RKO (cell line): ENCODE results near the gene NPAT.
"Not testable (repeated sequence)": the region's sequence is repeated elsewhere in the genome, so short reads cannot be mapped to it uniquely, and the experiment has no call there.

Experiments
- DNase-seq: peaks from one replicate; pipeline ENCODE4 v3.0.0-alpha.2; 2016; ENCODE audit warnings: low spot score

The NPAT gene

DNA sequence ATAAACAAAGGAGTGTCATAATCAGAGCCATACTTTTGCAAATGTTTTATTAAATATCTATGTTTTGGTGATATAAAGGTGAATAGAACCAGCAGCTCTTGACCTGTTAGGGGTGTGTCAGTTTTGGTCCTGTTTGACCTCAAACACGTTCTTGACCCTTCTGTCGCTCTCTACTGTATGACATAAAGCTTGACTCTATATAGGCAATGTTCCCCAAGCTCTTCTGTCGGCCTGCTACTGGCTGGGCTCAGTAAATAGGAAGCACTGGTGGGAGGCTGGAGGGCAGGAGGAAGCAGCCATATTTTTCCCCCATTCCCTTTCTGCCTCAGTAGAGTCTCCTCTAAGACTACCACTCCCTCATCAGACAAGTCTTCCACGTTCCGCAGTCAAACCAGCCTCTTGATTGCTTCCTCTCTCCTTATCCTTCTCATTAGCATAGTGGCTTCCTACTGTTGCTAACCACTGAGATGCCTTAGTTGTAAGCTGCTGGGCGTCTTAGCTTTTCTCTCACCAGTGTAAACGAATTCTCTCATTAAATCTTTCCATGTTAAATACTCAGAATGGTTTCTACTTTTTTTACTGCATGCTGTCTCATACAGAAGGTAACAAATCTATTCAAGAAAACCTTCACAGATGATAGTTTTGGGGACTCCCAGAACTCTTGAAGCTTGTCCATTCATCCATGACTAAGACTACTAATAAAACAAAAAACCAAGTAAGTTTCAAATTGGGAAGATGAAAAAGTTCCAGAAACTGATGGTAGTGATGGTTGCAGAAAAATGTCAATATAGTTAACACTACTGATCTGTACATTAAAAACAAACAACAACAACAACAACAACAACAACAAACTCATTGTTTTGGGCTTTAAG lies 3.3 kb downstream of the NPAT start:
- DNase-seq: no peak

DNA sequence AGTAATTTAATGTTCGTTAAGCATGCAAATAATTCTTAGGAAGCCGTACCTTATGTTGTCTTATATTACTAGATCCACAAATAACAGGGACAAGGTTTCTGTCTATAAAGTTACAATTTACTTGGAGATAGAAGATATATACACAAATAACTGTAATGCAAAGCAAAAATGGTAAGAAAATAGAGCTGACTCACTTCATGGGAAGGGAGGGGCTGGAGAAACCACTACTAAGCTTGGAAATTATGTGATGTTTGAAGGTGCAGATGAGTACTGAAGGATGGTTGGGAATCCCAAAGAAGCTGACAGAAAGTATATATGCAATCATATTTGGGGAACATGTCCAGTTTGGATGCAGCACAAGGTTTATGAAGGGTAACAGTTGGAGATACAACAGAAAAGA lies 4.0 kb downstream of the NPAT start:
- DNase-seq: no peak

DNA sequence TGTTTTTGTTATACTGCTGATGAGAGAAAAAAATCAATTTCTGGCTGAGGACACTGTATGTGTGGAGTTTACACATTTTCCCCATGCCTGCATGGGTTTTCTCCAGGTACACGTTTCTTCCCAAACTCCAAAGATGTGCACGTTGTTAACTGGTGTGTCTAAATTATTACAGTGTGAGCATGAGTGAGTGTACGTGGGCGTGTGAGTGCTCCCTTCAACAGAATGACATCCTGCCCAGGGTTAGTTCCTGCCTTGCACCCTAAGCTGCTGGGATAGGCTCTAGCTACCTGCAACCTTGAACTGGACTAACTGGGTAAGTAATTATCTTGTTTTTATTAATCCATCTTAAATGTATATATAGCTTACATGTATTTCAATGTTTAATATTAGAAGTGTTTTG lies 5.5 kb downstream of the NPAT start:
- no peak for DNase-seq

DNA sequence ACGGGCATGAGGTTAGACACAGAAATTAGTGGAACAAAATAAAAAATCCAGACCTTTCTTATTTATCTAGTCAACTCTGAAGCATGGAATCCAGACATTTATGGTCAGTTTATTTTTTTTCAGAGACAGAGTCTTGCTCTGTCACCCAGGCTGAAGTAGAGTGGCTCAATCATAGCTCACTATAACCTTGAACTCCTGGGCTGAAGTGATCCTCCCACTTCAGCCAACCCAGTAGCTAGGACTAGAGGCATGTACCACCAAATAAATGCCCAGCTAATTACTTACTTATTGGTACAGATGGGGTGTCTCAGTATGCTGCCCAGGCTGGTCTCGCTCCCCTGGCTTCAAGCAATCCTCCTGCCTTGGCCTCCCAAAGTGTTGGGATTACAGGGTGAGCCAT lies 8.7 kb downstream of the NPAT start:
- DNase-seq: no peak

DNA sequence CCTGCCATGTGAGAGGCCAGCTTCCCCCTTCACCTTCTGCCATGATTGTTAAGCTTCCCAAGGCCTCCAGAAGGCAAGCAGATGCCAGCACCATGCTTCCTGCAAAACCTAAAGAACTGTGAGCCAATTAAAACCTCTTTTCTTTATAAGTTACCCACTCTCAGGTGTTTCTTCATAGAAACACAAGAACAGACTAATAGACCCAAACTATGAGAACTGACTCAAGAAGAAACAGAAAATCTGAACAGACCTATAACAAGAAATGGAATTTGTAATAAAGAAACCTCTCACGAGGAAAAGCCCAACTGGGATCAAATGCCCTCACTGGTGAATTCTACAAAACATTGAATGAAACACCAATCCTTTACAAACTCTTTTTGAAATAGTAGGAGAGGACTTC lies 12.0 kb downstream of the NPAT start:
- no peak for DNase-seq

DNA sequence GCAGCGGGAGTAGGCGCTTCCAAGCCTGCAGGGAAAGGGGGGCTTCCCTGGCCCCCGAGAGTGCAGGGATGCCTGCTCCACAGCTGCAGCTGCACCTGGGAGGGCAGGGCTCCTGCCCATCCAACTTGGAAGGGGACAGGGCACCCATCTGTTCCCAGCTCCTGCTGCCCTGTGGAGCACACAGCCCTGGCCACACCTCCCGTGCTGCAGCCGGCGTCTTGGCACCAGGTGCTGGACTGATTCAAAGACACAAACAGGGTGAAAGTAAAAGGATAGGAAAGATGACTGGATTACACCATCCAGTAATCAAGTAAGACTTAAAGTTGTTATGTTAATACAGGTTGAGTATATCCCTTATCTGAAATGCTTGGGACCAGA lies 14.8 kb downstream of the NPAT start:
- DNase-seq: no peak

DNA sequence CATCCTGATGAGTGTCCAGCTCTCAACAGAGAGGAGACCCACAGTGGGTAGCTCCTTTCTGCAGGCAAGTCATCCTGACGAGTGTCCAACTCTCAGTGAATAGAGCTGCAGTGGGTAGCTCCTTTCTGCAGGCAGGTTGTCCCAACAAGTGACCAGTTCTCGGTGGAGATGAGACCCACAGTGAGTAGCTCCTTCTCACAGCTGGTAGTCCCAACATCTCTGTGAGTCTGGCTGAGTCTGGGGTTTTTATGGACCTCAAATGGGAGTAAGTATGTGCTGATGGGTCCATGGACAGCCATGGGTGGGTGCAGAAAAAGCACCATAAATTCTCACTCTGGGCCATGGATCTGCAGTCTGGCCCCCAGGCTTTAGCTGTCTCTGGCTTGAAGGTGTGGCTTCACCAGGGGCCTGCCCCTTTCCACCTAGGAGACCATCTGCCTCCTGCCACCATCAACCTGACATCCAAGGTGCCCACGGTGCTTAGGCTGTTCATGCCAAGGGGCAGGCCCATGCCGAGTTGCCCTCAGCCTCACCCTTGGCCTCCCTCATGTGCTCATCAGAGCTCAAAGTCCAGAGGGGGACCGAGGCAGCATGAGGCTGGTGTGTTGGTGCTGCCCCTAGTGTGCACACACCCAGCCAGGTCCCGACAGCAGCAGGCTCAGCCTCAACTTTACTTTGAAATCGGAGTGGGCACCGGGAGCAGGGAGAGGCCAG lies 15.3 kb downstream of the NPAT start:
- DNase-seq: no peak

DNA sequence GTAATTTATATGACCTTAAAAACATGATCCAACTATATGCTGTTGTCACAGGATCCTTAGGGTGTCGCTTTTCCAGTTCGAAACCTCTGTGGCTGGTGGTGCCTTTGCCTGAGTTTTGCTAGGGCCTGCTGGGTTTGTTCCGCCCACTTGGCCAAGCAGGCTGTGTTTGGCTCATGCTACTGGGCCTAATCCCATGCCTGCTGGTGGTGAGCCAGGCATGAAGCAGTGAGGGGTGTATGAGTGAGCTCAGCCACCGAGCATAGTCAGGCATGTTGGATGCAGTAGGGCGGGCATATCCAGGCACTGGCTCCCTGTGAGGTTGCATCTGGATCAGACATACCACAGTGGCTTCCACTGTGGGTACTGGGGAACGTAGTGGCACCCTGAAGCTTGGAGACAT lies 16.3 kb downstream of the NPAT start:
- DNase-seq: no peak

DNA sequence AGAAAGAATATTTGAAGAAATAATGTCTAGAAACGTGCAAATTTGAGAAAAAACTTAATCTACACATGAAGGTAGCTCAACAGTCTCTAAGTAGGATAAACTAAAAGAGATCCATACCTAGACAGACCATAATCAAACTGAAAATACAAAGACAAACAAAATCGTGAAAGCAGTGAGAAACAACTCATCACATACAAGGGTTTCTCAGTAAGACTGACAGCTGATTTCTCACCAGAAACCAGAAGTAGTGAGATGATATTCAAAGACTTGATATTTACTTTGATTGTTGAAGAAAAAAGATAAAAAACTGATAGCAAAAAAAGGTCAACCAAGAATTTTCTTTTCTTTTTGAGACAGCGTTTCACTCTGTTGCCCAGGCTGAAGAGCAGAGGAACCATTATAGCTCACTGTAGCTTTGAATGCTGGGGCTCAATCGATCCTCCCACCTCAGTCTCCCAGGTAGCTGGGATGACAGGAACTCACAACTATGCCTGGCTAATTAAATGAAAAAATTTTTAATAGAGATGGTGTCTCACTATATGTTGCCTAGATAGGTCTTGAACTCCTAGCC lies 17.4 kb downstream of the NPAT start:
- no peak for DNase-seq

DNA sequence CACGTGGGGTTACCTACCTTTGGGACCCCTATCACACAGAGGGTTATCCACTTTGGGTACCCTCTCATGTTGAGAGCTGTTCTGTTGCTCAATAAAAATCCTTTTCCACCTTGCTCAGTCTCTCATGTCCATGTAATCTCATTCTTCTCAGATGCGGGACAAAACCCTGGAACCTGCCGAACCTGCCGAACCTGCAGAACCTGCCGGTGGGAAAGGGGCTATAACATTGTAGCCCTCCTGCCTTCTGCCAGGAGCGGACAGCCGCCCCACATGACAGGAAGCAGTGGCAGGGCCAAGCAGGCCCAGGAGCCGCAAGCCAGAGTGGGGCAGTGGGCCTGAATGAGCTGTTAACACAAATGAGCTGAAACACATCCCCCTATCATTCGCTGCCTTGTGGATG lies 18.1 kb downstream of the NPAT start:
- no peak for DNase-seq

DNA sequence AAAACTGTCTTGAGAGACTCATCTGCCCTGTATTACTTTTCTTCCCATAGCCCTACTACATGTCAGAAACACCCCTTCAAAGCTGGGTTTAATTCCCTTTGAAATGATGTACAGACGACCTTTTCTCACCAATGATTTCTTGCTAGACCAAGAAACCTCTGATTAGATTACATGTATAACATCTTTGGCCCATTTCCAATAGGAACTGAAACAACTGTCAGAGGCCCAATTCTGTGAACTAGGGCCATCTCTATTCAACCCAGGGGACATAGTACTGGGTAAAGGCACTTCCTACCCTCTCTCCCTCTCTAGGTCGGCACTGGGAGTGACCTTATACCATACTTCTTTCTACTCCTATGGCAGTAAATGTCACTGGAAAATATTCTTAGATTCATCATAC lies 19.4 kb downstream of the NPAT start:
- no peak for DNase-seq

DNA sequence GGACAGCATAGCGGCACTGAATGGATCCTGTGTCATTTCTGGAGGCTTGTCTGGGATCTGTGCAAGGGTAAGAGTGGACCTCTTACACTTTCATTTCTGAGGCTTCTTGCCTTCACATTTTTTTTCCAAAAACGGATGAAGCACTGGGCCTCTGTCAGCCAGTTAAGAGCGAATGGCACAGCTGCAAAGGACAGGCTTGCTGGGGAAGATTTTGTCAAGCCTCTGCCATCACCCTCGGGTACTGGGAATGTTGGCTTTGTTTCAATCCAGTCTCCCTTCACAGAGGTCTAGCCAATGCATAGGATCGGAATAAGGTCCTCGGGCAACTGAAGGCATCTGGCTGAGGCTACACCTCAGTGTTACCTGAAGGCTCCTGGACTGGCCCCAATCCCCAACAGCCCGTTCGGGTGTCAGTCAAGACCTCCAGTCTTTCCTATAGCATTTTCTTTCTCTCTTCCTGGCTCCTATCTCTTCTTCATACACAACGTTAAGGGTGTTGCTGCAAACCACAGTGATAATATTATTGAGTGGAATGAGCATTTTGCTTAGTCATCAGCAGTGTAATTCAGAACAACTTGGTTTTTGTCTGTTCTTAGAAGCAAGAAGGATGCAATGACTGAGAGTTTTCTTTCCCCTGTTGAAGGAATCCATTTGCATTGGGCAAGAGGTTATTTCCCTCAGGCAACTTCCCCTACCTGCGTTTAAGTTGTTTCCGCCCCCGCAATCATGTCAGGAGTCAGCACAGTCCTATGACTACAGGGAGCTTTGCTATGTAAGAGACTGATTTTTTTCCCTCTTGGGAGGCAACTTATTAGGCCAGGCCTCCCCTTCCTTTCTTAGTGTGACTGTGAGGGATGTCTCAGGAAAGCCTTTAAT lies 22.8 kb downstream of the NPAT start:
- DNase-seq: no peak

DNA sequence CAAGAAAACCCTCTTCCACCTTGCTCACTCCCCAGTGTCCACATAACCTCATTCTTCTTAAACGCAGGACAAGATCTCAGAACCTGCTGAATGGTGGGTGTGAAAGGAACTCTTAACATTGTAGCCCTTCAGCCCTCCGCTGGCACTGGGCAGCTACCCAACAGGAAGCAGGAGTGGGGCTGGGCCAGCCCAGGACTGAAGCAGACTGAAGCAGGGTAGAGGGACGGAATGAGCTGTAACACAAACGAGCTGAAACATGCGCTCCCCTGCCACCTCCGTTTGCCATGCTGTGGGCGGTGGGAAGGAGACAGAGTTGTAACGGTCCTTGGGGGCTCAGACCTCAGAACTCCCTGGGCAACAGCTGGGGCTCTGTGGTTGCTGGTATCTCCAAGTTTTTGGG lies 23.6 kb downstream of the NPAT start:
- no peak for DNase-seq

DNA sequence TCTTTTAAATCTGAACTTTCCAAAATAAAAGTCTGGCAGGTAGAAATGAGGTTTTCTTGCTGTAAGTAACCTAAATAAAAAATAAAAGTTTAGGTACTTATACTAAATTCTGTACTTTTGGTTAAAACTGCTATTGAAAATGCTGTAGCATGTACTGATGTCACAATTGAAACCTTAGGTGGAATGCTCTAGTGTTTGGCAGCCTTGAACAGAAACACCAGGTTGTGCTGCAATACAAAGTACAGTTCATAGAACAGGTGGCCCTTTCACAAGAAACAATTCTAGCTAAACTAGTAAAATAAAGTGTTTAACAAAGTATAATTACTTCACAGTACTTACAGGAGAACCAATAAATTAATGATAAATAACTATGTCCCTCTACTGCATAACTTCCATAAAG lies 25.1 kb downstream of the NPAT start:
- DNase-seq: no peak

DNA sequence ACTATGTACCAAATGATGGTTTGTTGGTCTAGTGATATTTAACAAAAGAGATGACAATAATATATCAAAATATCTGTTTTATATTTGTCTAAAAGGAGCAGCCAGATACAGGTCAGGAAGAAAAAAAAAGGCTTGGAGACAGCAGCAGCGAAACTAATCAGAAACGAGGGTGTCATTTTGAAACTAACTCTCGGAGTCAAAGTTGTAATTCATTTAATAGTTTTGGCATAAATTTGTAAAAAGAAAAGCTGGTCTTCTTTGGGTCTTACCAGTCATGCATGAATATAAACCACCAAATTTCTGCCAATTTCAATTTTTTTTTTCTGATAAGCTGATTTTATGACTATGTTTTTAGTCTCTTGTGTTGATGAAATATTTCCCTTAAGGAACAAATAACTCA lies 25.5 kb downstream of the NPAT start:
- no peak for DNase-seq

DNA sequence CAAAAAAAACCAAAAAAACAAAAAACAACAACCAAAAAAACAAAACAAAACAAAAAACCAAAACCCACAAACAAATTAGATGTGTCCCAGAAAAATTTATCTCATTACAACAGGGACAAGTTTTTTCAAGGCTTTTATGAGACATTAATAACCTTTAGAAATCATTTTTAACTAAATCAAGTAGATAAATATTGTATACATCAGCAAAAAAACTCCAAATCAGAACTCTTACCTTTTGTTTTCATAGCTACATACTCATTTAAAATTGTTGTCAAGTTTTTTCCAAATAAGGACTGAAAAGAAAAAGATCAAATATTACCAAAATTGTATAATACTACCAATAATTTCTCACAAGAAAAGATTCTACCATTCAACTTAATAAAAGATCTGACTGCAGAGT lies 28.7 kb downstream of the NPAT start:
- no peak for DNase-seq

DNA sequence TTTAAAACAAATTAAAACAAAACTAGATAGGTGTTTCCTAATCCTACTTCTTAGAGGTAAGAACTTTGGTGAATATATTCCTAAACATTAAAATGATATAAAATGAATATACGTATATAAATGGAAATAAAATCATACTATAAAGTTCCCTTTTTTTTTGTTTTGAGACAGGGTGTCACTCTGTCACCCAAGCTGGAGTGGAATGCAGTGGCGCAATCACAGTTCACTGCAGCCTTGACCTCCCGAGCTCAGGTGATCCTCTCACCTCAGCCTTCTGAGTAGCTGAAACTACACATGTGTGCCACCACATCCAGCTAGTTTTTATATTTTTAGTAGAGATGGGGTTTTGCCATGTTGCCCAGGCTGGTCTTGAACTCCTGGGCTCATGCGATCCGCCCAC lies 44.9 kb downstream of the NPAT start:
- no peak for DNase-seq

DNA sequence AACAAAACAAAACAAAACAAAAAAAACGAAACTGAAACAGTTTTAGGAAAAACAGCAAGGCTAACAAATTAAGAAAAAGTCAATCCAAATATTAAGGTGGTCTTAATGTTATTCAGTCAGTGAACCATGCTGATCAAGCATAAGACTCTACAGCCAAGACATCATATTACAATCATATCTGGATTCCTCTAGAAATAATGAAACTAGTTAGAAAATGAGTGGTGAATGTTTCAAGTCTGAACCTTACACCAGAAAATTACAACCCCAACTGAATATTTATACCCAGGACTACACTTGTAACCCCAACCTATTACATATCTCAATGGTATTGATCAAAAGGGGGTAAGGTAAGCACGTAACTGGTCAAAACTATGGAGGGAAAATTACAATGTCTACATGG lies 52.3 kb downstream of the NPAT start:
- DNase-seq: no peak

DNA sequence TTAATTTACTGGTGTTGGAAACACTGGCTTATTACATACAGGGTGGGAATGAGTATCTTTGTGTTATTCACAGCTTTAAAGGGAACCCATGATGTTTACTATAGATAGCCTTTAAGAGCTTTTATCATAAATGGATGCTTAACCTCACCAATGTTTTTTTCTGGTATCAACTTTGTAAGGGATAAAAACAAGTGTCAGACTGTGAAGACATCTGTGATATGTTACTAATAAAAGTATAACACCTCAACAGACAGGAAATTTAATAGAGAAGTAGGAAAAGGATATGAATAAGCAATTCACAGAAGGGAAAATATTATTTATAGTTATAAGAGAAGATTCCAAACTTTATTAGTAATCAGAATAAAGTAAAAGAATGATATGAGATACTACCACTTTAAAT lies 54.8 kb downstream of the NPAT start:
- DNase-seq: no peak

DNA sequence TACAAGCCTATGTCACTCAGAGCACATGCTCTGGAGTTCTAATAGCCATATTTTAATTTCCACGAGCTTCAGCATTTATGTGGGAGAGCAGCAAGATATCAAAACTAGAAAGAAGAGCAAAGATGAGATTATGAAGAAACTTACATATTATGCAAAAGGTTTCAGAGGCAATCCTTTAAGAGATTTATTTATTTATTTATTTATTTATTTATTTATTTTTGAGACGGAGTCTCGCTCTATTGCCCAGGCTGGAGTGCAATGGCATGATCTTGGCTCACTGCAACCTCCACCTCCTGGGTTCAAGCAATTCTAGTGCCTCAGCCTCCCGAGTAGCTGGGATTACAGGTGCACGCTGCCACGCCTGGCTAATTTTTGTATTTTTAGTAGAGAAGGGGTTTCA lies 59.6 kb downstream of the NPAT start:
- not testable (repeated sequence) for DNase-seq

DNA sequence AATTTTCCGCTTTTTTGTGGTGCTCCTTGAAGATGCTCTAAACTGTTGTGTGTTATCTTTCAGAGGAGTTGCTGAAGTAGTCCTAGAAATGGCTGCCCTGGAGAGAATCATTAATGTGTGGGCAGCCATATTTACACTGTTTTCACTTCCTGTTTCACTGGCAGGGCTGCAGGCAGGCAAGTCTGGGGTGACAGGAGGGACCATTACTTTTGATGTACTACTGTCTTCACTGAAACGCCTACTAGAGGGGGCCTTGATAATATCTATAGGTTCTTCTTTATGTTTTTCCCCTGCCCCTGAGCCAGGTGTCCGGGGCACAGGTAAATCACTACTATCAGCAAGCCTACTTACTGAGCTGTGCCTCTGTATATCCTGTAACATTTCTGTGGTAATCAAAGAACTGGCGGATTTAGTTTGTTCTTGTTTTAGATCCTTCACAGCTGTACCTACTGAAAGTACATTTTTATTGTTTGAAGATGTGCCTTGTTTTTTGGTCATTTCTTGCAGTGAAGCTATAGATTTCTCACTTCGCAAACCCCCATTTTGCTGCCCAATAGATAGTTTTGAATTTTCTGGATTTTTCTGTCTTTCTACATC lies 61.4 kb downstream of the NPAT start:
- DNase-seq: no peak

DNA sequence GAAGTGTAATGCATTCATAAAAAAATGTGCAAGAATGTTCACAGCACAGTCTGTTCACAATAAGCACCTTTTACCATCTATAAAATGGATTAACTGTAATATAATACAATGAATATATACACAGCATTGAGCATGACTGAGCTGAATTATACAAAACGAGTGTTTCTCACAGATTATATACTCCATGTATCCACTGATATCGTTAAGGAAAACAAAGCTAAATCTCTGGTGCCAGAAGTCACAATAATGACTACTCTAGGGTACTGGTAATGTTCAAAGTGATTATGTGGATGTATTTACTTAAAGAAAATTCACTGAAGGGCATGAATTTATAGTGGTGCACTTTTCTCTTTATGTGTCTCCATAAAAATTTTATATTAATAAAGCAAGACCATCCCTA lies 67.8 kb downstream of the NPAT start:
- no peak for DNase-seq
